ENCODE results near the gene LMBR1L.
A peak's percentile ranks its signal among the peaks of the same experiment; 100 is the strongest.
"Not testable (repeated sequence)": the region's sequence is repeated elsewhere in the genome, so short reads cannot be mapped to it uniquely, and the experiment has no call there.

The LMBR1L gene

DNA sequence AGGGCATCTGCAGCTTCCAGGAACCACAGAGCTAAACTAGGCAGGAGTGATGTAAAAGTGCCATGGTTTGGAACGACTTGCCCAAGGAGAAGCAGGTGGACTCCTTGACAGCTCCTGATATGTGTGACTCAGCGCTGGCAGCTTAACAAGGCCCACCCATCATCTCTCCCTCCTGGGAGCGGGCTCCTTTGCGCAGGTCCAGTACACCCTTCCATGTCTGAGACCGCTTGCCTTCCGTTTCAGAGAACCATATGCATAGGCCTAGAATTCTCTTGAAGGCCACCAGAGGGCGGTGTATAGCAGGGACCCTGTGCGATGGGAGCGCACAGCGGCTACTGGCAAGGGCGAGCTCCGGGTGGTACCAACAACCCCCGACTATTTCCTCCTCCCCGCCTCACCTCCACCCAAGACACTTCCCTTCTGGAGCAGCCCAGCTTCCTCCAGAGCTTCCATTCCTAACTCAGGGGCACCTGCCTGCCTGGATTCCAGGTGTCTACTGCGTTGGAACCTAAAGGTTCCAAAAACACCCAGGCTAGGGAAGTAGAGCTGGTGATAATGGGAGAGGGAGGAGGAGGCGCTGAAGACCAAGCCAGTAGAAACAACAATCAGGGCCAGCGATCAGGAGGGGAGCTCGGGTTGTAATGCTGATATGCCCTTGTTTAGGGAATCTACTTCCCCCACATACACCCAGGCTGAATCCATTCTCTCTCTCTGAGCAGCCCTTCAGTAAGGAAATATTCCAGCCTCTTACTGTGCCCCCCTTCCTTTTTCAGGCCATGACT, 22.3 kb downstream of the LMBR1L start:
- peak; percentile 93 for DNase-seq (ENCODE audit: low spot score)

DNA sequence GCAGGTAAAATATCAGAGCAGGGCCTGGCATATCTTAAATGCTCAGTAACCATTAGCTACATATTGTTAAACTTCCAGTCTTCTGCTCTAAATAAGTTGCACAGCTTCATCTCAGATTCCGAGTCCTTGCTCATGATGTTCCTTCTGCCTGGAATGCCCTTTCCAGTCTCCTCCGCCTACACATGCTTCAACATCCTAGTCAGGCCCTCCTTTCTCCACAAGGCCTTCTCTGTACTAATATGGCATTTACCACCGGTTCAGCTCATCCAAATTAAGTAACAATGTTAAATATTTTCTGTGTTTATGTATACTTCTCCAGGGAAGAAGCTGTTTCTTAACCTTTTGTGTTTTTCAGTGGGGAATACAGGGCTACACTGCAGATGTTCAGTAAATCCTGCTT, 24.5 kb downstream of the LMBR1L start:
- DNase-seq (ENCODE audit: low spot score), result no peak

DNA sequence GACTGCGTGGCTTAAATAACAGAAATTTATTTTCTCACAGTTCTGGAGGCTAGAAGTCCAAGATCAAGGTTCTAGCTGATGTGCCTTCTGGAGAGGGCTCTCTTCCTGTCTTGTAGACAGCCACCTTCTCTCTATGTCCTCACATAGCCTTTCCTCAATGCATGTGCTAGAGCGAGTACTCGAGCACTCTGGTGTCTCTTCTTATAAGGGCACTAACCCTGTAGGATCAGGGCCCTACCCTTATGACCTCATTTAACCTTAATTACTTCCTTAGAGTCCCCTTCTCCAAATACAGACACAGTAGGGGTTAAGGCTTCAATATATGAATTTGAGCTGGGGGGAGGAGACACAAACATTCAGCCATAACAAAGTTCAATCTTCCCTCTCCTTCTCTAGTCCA, 26.2 kb downstream of the LMBR1L start:
- DNase-seq (ENCODE audit: low spot score), result no peak

DNA sequence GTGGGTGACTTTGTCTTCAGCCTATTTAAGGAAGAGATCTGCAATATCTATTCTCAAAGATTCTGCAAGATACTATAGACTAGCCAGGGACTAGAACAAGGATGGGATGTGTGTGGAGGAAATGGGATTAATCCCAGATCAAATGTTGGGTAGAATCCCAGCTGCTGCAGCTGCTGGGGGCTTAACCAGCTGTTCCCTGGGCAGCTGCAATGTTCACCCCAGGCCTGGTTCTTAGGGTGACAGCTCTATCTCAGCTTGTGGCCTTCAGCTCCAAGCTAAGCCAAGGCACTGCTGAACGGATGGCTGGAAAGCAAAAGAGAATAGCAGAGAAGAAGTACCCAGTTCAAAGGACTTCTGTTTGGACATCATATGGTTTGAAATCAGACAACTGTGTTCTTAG, 30.9 kb downstream of the LMBR1L start:
- no peak for DNase-seq (ENCODE audit: low spot score)

DNA sequence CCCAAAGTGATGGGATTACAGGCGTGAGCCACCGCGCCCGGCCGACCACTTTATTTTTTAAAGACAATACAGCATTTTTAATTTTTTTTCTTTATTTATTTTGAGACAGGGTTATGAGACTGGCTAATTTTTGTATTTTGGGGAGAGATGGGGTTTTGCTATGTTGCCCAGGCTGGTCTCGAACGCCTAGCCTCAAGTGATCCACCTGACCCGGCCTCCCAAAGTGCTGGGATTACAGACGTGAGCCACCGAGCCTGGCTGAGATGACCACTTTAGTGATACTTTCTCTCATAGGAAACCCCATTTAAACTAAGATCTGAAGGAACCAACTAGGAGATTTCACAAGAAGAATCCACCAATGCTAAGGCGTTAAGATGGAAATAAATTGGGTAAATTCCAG, 39.7 kb downstream of the LMBR1L start:
- no peak for DNase-seq (ENCODE audit: low spot score)

DNA sequence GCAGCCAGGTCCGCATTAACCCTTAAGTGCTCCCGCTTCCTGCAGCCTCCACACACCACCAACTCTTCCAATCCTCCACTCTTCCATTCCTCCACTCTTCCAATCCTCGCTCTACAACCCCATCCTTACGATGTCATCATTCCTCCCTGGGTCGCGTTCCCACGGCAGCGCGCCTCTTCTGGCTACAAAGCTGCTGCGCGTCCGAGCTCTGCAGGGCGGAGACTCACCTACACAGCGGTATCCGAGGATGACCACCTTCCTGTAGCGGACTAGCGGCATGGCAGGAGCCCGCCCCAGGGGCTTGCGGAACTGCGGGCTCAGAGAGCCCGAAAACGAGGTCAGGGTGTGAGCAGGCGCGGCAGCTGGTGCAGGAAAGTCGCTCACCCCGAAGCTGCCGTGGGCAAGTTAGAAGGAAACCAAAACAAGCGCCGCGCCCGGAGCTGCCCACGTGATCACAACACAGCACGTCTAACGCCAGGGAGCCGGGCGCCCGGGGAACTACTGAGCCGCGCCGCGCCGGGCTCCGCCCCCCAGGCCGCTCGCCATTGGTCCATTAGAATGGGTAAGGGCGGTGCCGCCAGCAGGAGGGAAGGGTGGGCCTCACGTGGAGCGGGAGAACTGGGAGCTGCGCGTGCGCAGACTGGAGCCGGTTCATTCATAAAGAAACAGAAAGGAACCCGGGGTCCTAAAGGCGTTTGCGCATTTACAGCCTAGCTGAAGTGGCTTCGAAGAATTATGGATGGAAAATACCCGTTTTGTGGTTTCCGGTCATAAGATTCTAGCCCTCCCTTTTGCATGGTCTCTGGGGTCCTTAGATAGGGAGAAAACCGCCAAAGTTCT, 40.9 kb downstream of the LMBR1L start, which contains the start of gene RHEBL1:
Gene RHEBL1 (minus strand): TSS at position 473 of the 840 bp plus-strand sequence. CDS start 194 bp downstream, at position 279.
- DNase-seq (ENCODE audit: low spot score), result peak; percentile 97

DNA sequence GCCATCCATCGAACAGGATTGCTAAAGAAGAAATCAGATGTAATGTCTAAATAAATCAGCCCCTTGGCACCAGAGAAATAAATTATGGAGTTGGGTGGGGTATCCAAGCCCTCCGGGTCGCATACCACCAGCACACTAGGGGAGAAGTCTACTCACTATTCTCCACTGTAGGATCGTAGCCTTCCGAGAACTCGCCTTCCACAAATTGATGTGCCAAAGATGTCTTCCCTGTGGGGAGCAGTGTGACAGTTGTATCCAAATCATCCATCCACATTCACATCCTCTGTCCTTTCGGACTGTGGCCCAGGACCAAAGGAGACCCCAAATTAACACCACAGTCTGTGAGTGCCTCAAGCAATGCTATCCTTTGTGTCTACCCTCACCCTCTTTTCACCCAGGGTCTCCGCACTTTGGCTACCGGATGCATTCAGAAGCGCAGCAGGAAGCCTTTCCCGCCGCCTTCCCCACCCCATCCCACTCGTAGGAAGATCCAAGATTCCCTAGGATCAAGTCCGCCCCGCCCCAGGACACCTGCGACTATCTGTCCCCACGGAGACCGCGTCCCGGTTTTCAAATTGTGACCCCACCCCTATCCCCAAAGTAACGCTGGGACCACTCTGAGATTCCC, 41.7 kb downstream of the LMBR1L start:
- DNase-seq (ENCODE audit: low spot score), result no peak

DNA sequence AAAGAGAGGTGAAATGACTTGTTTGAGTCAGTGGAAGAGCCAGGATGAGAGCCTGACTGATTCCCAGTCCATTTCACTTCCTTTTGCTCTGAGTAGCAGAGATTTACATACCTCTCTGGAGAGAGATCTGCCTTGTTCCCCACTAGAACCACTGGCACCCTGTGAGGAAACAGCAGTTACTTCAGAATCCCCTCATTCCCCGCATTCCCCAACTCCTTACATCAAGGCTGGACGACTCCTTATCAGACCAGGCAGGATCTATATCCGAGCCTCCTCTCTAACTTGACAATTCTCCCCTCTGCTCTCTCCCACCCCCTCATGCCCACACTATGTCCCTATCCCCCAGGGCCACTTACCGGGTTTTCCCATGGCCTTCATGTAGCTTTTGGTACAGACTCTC, 44.5 kb downstream of the LMBR1L start:
- DNase-seq (ENCODE audit: low spot score), result no peak

DNA sequence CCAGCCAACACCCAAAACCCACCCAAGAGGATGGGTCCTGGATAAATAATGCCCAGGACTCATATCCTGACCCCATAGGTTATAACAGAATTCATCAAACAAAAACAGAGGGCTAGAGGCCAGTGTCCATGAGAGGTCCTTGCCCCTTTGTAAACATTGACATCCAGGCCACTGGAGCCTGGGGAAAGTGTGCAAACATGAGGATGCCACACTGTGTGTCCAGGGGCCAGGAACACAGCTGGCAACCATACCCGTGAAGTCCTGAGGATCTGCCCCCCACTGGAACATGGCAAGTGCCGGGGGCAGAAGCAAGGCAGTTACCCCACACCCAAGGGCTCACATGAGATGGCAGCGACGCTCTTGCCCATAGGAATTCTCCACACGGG, 45.9 kb downstream of the LMBR1L start:
- no peak for DNase-seq (ENCODE audit: low spot score)

DNA sequence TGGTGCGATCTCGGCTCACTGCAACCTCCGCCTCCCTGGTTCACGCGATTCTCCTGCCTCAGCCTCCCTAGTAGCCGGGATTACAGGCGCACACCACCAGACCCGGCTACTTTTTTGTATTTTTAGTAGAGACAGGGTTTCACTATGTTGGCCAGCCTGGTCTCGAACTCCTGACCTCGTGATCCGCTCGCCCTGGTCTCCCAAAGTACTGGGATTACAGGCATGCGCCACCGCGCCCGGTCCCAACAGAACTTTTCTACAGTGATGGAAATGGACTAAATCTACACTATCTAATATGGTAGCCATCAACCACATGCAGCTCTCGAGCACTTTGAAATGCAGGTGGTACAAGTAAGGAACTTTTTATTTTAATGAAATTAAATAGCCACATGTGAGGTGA, 48.7 kb downstream of the LMBR1L start:
- not testable (repeated sequence) for DNase-seq (ENCODE audit: low spot score)

DNA sequence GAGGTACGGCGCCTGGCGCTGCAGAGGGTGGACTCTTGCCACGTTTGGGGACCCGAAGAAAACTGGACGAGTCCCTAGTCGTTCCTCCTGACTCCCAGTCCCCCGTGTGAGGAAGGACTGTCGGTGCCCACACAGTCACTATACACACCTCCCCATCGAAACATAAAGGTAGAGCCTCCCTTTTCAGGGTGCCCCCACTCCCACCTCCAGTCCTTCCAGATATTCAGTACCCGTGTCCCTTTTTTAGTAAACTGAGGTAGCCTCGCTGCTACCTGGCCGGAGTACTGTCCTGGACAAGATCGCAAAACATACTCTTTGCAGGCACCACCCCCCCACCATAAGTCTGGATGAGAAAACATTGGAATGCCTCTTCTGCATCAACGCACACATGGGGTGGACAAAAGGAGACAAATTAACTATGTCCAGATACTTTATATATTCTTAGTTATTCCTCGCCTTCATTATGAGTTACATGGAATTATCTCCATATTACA, 49.4 kb downstream of the LMBR1L start:
- no peak for DNase-seq (ENCODE audit: low spot score)

DNA sequence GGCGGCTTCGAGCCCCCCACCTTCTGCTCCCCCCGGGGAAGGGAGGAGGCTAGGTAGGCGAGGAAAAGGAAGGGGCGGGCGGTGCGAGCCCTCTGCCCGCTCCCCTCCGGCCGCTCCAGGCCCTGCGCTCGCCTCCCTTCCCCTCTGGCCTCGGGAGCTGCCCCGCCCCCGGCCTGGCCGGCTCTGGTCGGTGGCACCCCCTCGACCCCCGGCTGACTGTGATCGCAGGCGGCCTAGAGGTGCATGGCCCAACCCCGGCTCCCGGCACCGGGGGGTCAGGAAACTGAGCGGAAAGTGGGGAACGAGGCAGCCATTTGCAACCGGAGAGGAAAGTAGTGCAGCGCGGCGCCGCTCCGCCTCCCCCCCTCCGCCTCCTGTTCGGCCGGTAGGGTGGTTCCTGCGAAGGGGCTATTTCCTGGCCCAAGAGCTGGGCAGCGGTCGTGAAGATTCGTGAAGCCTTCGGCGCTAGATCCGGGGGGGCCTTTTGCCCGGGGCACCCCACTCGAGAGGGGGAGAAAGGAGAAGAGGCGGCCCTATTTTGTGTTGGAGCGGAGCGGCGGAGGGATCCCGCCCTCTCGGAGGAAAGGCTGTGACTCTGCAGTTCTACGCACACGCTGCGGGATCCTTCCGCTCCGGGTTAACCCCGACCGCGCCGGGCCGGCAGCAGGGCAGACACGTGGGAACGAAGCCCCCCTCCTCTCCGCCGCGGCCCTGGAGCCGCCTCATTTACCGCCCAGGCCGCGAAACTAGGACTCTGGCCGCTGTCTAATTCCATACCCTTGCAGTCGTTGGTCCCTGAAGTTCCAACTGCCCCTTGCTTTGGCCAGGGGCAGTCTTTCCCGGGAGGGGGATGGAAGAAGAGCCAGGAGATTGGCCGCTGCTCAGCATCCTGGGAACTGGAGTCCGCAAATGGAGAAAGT, 50.1 kb downstream of the LMBR1L start, which contains the start of gene KMT2D:
Gene KMT2D (minus strand): TSS at position 558 of the 920 bp plus-strand sequence. CDS start 5,470 bp downstream, outside the sequence.
- DNase-seq (ENCODE audit: low spot score), result peak; percentile 96

DNA sequence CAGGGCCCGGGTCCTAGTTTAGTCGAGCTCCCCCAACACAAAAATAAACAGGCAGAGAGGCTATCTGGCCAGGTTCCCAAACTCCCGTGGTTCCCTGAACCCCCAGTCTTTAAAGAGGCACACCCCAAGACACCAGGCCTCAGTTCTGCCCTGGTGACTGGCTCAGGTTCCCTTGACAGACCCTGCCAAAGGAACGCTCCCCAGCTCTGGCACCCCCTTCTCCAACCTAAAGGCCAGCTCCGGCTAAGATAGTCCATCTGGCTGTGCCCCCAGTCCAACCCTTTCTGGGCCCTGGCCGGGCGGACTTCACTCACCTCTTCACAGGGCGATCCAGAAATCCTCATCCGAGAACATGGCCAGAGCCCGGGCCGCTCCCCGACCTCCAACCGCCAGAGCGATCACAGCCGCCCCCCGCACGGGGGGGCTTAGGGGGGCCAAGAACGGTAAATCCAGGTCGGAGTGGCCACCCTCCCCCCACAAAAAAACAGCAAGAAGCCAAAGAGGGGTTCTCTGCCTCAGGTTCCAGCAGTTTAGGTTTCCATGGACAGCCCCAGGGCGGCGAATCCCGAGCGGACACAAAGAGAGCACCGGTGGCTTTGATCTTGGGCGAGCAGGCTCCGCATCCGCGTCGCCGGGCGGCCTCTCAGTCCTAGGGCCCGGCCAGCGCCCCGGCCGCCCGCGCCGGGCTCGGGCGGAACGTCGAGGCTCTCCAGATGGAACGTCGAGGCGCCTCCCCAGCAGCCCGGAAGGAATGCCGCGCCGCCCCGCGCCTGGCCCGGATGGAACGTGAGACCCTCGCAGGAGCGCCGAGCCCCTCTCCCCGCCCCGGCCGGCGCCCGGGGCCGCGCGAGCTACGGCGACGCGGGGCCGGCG, 51.1 kb downstream of the LMBR1L start:
- DNase-seq (ENCODE audit: low spot score), result peak; percentile 54

DNA sequence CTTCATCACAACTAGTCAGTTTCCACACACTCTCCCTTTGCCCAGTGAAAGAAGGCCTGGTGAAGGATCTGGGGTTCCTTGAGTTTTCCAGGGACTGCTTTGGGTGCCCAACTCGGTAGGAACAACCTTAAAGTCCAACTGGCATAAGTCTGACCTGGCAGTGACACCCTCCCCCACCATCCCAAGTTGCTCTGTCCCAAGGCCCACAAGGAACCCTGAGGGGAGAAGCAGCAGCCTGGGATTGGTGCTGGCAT, 51.7 kb downstream of the LMBR1L start:
- no peak for DNase-seq (ENCODE audit: low spot score)

DNA sequence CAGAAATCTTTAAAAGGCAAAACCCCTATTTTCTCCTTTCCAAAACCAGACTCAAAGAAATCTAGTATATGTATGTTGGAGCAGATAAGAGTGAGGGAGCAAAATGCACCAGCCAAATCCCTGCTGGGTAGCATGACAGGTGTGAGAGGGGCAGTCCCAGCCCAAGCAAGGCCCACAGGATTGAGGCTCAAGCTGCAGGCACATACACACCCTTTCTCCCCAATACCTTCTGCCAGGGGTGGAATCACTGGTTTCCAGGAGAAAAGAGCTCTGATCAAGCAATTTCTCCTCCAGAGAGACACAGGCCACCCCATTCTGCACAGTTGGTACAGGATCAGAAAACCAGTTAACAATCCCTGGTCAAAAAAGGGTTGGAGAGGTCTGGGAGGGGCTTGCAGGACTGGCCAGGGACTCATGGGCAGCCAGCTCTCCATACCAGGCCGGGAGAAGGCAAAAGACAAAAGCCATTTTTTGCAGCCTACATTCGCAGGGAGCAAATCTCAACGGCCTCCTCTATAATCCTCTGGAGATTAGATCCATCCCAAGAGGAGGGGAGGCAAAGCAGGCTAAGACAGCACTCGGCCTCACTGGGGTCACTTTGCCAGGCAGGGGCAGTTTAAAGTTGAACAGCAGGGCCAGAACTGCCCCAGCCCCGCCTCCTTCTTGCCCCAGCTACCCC, 52.1 kb downstream of the LMBR1L start:
- DNase-seq (ENCODE audit: low spot score), result no peak

DNA sequence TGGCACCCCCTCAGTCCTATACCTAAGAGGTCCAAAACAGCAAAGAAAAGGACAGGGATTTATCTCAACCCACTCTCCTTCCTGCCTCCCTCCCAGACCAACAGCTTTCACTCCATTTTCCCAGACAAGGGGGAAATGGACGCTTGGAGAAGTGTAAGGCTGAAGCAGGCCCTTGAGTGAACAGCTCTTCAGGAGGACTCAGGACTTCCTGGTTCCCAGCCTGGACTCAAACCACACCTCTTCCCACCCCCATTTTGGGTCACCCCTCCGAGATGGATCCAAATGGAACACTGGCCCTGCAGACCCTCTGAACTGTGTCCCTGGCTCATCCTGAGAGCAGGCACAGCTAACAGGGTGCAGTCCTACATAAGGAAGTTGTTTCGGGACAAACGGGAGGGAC, 52.8 kb downstream of the LMBR1L start:
- DNase-seq (ENCODE audit: low spot score), result no peak

DNA sequence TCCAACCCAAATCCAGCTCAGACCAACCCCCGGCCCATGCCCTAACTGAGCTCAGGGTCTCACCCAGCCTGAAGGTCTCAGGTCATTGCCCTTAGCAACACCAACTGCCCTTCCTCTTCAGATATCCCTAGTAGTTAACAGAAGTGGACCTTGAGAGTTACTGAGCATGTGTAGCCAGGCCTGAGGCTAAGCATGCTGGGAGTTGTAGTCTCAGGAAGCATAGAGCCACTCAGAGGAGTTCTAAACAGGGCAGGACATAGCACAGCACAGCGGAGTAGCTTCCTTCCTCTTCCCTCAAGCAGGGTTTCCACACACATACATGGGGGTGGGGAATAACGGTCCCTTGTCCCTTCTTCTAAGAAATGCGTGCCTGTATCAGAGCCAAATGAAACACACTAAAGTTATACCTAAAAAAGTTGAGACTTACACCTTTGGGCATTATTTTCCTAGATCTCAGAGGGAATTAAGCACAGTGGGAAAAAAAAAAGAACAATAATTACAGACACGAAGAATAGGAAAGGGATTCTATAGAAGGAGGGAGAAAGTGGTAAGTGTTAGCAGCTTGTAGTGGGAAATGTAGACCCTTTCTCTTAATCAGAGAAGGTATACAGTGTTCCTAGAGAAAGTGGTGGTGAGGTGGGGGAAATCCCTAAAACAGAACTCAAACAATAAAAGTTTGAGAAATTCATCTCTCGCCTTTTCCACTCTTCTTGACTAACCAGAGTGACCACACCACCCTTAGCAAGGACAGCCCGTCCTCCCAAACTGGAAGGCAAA, 54.5 kb downstream of the LMBR1L start:
- DNase-seq (ENCODE audit: low spot score), result peak; percentile 96

DNA sequence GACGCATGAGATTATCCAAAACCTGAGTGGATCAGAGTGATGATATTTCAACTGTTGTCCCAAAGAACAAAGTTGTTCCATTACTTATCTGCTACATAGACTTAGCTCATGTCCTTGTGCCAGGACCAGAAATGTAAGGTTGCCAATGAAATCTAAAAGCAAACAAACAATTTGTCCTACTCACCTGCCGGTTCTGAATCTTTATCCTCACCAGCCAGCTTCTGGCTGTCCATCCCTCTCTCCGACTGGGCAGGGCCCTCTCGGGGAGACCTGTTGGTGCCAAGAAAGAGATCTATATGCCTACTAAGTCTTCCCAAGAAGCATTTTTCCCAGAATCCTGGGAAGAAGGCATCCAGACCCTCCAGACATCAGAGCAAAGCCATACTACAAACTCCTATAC, 55.6 kb downstream of the LMBR1L start:
- DNase-seq (ENCODE audit: low spot score), result no peak

DNA sequence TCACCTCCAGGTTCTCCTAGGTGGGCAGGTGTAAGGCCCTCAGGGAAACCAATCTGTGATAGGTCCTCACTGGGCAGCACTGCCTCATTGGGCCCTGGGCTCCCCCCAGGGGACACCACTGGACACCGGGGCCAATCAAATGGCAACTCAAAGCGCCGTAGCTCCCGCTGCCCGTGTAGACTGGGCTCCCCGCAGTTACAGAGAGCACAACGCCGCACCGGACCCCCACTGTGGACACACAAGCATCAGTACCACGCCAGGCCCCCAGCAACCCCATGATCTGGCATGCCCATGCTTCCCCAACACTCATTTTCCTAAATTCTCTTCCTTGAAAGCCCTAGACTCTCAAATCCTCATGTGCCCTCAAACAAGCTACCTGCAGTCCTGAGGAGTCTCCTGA, 56.1 kb downstream of the LMBR1L start:
- no peak for DNase-seq (ENCODE audit: low spot score)
